Right atrium auricular region (tissue), 2 donors: Measurements from ENCODE around the gene PCMT1. TPM values are rescaled to one million over a fixed set of nuclear protein-coding genes. Genes with fewer than 3 reads are reported as not detected.
A peak's percentile ranks its signal among the peaks of the same experiment; 100 is the strongest.
"Not testable (repeated sequence)": the region's sequence is repeated elsewhere in the genome, so short reads cannot be mapped to it uniquely, and the experiment has no call there.

ENCODE experiments used
- DNase-seq: peaks from one replicate; pipeline ENCODE4 v3.0.0-alpha.2; 2019; ENCODE audit warnings: low spot score
- H3K27ac ChIP-seq, 2 donors: fragments of 200-600 bp; sonication (generic); 1 replicate in 1 of 2; 2 replicates in 1 of 2; pipeline ENCODE4 v1.5.1; 2016 to 2019
- H3K27me3 ChIP-seq, 2 donors: fragments of 200-600 bp; sonication (generic); one replicate each; pipeline versions ENCODE4 v1.5.1 to v1.6.0; 2017 to 2019
- H3K36me3 ChIP-seq: fragments of 200-600 bp; sonication (generic); one replicate; pipeline ENCODE4 v1.5.1; 2016
- H3K4me1 ChIP-seq, 2 donors: fragments of 200-600 bp; sonication (generic); one replicate each; pipeline versions ENCODE4 v1.5.1 to v1.6.0; 2017 to 2019
- H3K4me3 ChIP-seq, 2 donors: fragments of 200-600 bp; sonication (generic); 1 replicate in 1 of 2; 2 replicates in 1 of 2; pipeline ENCODE4 v1.5.1; 2017 to 2019; ENCODE audit warnings: mild to moderate bottlenecking in 1 of 2, moderate library complexity in 1 of 2
- H3K9me3 ChIP-seq, 2 donors: fragments of 200-600 bp; sonication (generic); one replicate each; pipeline ENCODE4 v1.5.1; 2019
- total RNA-seq, 2 donors: library from RNA; depleted of rRNA; stranded (reverse); fragments of >200 nt; gene quantifications; one replicate each; pipeline ENCODE4 v1.1.0, GENCODE V29; 2016
- TF ChIP-seq, protein P1 (sequence below), 2 donors: fragments of 200-600 bp; sonication (generic); IDR thresholded peaks; one replicate each; pipeline ENCODE4 v1.5.1; 2019; ENCODE audit warnings: antibody characterized with exemption in 2 of 2

PCMT1 gene
- total RNA-seq, 2 donors from 2014 or later = 99.8 to 106 TPM

DNA sequence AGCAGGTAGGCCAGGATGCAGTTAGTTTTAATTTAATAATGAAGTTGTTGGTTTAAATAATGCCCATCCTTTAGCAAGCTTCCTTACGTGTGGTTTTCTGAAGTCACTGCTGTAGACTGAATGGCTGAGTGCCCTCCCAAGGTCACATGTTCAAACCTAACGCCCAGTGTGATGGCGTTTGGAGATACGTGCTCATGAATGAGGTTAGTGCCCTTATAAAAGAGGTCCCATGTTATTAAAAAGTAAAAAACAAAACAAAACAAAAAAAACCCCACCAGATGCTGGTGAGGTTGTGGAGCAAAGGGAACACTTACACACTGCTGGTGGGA lies 98.4 kb downstream of the PCMT1 start:
- no peaks in the 10 kb centered on the region for H3K9me3 ChIP-seq
- peak; percentile 1 for DNase-seq
- H3K27ac ChIP-seq = no peak overlapping the region
- H3K4me3 ChIP-seq = no peak overlapping the region
- TF ChIP-seq, protein P1, sequence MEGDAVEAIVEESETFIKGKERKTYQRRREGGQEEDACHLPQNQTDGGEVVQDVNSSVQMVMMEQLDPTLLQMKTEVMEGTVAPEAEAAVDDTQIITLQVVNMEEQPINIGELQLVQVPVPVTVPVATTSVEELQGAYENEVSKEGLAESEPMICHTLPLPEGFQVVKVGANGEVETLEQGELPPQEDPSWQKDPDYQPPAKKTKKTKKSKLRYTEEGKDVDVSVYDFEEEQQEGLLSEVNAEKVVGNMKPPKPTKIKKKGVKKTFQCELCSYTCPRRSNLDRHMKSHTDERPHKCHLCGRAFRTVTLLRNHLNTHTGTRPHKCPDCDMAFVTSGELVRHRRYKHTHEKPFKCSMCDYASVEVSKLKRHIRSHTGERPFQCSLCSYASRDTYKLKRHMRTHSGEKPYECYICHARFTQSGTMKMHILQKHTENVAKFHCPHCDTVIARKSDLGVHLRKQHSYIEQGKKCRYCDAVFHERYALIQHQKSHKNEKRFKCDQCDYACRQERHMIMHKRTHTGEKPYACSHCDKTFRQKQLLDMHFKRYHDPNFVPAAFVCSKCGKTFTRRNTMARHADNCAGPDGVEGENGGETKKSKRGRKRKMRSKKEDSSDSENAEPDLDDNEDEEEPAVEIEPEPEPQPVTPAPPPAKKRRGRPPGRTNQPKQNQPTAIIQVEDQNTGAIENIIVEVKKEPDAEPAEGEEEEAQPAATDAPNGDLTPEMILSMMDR (IDR thresholded peaks at IDR 0.05) = no peak
- peaks cover 0 to 30% of the 10 kb centered on the region in 2 donors for H3K4me1 ChIP-seq
- no peaks in the 10 kb centered on the region for H3K27me3 ChIP-seq
- H3K36me3 ChIP-seq = no peaks in the 10 kb centered on the region

GRCh38 chr6:149848343-149848742 lies 98.8 kb downstream of the PCMT1 start:
- H3K27me3 ChIP-seq, H3K27ac ChIP-seq, H3K36me3 ChIP-seq, DNase-seq, H3K9me3 ChIP-seq, H3K4me3 ChIP-seq: not testable (repeated sequence)
- H3K4me1 ChIP-seq = peaks cover 0 to 30% of the 10 kb centered on the region in 2 donors

- no peak overlapping the region for H3K4me3 ChIP-seq
- H3K9me3 ChIP-seq = no peaks in the 10 kb centered on the region
- no peak overlapping the region for H3K27ac ChIP-seq
- no peak for DNase-seq
- TF ChIP-seq, protein P1 (IDR thresholded peaks at IDR 0.05) = no peak
- H3K36me3 ChIP-seq = no peaks in the 10 kb centered on the region
- H3K27me3 ChIP-seq = no peaks in the 10 kb centered on the region
- peaks cover 0 to 22% of the 10 kb centered on the region in 2 donors for H3K4me1 ChIP-seq
These were observed 102.0 kb downstream of the PCMT1 start for GRCh38 chr6:149851461-149852110.

DNA sequence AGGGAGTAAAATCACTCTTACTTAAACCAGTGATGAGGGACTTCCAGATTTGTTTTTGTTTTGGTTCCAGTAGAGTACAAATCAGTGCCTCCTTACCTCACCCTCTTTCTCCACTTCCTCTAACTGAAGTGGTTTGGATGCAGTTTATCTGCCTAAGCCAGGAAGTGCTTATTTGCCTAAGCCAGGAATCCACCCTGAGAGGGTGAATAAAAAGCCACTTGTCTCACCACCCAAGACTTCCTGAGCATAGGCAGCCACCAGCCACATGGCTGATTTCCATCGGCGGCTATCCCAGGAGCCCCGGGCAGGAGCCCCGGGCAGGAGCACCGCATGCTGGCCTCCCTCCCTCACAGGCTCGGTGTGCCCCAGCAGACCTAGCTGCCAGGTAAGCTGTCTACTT lies 102.6 kb downstream of the PCMT1 start:
- Histone ChIP-seq H3K4me3 (no peak overlapping the region), H3K4me1 (peaks cover 0 to 16% of the 10 kb centered on the region in 2 donors), H3K27ac (peak overlapping the region in 1 of 2 donors; percentile 47), H3K27me3 (no peaks in the 10 kb centered on the region), H3K9me3 (no peaks in the 10 kb centered on the region), H3K36me3 (no peaks in the 10 kb centered on the region)
- TF ChIP-seq, protein P1 (IDR thresholded peaks at IDR 0.05) = no peak
- no peak for DNase-seq

DNA sequence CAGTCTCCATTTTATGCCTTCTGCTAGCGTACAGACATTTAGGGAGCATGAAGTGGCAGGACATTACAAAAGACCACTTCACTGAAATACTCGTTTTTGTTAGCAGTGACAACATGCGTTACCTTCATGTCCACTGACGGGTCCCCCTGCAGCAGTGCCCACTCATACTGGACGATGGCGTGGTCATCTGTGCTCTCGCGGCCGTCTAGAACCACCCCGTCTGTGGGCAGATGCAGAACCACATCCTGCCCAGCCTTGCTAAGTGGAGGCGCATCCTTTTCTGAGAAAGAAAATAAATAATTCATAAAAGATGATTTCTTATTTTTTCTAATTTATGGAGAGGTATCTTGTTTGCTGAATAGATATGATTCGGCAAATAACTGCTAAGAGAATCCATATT lies 103.3 kb downstream of the PCMT1 start:
- Histone ChIP-seq H3K36me3 (no peaks in the 10 kb centered on the region), H3K4me1 (peaks cover 0 to 9% of the 10 kb centered on the region in 2 donors), H3K27ac (no peak overlapping the region), H3K27me3 (no peaks in the 10 kb centered on the region), H3K4me3 (no peak overlapping the region), H3K9me3 (no peaks in the 10 kb centered on the region)
- no peak for DNase-seq
- TF ChIP-seq, protein P1 (IDR thresholded peaks at IDR 0.05) = no peak

DNA sequence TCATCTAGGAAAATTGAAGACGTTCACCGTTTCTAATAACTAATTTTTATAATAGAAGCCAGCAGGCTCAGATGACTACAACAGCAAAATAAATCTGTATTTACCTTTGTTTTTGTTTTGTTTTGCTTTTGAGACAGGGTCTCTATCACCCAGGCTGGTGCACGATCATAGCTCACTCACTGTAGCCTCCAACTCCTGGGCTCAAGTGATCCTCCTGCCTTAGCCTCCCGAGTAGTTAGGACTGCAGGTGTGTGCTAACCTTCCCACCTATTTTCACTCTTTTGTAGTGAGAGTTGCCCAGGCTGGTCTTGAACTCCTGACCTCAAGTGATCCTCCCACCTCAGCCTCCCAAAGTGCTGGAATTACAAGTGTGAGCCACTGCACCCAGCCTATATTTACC lies 104.5 kb downstream of the PCMT1 start:
- not testable (repeated sequence) for H3K27ac ChIP-seq, H3K4me1 ChIP-seq, H3K36me3 ChIP-seq, H3K4me3 ChIP-seq, DNase-seq, H3K9me3 ChIP-seq, H3K27me3 ChIP-seq

DNA sequence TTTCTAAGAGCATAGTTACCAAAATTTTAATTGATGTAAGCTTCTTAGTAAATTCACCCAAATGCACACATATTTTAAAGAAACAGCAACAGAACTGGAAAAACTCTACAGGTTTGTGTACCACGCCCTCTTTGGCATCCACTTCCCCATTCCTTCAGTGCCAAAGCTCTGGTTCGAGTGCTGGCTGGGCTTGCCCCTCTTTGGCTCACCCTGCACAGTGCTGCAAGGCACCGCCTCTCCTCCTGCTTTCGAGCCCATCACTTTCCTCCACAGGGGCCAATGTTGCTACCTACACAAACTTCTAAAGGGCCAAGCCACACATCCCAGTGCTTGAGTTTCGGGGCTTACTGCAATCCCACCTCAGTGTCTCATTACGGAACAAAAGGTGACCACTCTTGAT lies 105.0 kb downstream of the PCMT1 start:
- Histone ChIP-seq H3K27ac (no peak overlapping the region), H3K4me1 (peaks cover 0 to 8% of the 10 kb centered on the region in 2 donors), H3K9me3 (no peaks in the 10 kb centered on the region), H3K4me3 (no peak overlapping the region), H3K27me3 (no peaks in the 10 kb centered on the region), H3K36me3 (no peaks in the 10 kb centered on the region)
- no peak for DNase-seq
- TF ChIP-seq, protein P1 (IDR thresholded peaks at IDR 0.05) = no peak
